HG03442 (cell line): ENCODE measurements around the gene AGPAT3.

ENCODE experiments used
- ATAC-seq: cut with Tn5 transposase; IDR thresholded peaks from one replicate; pipeline ENCODE4 v1.9.1; 2021; ENCODE audit warnings: mild to moderate bottlenecking, moderate library complexity; ENCODE audit not compliant: unreplicated experiment

Gene AGPAT3

DNA sequence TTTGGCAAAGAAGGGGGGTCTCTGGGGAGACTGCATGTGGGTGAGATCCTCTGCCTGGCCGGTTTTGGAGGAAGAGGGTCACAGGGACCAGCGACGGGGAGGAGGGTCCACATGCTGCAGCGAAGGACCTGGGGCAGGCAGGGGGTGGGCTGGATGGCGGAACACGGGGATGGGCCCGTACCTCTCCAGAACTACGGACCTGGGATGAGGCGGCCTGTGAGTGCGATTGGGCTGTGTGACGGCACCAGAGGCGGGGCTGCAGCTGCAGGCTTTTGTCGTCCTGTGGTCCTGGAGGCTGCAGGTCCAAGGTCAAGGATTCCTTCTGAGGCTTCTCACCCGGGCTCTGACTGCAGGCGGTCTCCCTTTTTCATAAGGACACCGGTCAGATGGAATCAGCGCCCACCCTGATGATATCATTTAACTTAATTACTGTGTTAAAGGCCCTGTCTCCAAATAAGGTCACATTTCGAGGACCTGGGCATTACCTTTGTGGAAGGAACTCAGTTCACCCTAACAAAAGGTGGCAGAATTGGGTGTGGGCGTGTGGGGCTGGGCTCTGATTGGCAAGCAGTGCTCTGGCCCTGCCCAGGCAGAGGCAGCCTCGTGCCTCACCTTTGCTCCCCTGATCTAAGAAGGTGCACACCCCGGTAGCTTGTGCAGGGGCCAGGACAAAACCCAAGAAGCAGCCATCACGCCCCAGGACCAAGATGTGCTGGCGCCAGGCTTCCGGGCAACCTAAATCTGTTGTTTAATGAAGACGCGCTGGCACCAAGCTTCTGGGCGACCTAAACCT lies 87.1 kb downstream of the AGPAT3 start:
- no peak for ATAC-seq

DNA sequence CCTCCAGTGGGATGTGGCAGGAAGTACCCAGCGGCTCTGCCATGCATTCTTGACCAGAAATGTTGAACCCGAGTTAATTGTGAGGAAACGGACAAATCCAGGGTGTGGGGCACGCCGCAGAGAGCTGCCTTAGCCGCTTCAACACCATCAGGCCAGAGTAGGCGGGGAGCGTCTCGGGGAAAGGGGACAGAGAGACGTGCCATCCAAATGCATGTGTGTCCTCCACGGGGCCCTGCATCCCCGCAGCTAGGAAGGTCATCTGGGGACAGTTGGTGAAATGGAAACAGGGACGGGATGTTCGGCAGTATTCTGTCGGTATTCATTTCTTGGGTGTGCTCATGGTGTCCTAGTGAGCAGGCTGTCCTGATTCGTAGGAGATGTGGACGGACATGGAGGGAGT lies 88.0 kb downstream of the AGPAT3 start:
- ATAC-seq = no peak

DNA sequence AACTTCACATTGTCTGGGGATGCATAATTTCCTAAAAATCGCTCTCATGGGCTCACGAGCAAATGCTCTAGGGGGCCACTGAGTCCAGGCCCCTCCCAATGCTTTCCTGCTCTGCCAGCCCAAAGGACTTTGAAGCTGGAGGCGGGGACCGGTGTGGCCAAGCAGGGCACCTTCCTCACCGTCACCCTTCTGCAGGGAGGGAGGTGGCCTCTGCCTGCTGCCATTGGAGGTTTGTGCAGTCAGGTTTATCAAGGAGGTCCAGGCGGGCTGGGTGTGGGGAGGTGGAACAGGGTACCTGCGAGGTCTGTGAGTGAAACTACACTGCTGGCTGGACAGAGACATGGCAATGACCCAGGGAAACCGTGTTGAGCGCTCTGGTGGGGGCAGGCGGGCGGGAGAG lies 89.0 kb downstream of the AGPAT3 start:
- ATAC-seq = no peak

DNA sequence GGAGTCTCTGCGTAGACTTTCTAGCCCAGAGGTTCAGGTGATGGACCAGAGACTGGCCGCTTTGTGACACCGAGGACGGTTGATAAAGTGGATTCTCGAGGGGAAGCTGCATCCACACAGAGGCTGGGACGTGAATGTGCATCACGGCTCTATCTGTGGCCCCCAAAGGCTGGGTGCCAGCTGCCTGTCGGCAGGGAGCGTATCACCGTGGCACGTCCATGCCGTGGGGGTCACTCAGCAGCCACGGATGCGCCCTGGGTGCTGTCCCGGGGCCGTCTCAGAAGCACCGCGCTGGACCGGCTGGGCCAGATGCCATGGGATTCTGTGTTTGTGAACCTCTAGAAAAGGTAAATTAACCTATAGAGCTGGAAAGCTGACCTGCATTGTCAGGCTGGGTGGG lies 89.9 kb downstream of the AGPAT3 start:
- no peak for ATAC-seq

DNA sequence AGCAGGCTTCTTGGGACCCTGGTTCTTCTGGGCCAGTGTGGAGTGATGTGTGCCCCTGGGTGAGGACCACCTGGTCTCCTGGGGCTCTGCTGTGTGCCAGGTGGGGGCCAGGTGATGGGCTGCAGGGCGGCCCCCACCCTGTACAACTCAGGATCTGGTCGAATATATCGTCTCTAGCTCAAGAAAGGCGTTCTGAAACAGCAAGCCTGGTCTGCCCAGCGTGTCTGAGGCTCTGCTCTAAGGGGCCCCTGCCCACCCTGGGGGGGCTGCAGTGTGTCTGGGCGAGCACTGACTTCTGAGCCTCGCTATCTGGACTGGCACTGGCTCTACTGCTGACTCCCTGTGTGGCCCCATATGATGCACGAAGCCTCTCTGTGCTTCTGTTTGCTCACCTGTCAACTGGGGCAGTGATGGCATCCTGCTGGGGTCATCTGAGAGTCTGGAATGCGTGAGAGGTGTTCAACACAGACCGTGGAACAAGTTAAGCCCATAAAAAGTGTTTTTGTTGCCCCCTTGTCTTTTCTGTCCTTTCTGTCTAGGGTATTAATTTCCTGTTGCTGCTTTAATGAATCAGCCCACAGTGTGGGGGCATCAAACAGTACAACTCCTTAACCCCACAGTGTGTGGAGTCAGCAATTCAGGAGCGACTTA lies 91.1 kb downstream of the AGPAT3 start:
- ATAC-seq = no peak

DNA sequence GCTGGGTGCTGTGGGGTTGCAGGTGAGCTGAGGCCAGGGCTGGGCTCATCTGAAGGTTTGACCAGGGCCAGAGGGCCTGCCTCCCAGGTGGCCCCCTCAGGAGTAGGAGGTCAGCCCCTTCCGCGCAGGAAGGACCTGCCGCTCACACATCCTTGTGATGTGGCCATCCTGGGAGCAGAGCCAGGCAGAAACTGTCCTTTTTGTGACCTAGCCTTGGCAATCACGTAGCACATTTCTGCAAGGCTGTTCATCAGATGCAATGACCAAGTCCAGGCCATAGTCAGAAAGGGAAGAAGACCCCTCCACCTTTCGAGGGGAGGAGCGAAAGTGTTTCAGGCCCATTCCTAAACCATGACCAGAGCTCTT lies 91.6 kb downstream of the AGPAT3 start:
- ATAC-seq = no peak

DNA sequence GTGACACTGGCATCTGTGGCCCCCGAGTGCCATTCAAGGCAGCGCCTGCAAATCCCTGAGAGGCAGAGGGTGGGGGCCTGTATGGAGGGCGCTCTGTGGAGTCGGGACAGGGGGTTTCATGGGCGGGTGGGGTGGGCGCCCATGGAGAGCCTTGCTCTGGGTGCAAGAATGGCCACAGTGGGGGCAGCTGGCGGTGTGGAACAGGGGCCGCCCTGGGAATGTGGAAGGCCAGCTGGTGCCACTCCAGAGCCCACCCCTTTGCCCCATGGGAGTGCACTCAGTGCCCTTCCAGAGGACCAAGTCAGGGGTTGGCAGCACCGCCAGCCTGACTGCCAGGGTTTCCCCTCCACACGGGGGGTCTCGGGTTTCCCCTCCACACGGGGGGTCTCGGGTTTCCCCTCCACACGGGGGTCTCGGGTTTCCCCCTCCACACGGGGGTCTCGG lies 92.1 kb downstream of the AGPAT3 start:
- ATAC-seq = no peak

DNA sequence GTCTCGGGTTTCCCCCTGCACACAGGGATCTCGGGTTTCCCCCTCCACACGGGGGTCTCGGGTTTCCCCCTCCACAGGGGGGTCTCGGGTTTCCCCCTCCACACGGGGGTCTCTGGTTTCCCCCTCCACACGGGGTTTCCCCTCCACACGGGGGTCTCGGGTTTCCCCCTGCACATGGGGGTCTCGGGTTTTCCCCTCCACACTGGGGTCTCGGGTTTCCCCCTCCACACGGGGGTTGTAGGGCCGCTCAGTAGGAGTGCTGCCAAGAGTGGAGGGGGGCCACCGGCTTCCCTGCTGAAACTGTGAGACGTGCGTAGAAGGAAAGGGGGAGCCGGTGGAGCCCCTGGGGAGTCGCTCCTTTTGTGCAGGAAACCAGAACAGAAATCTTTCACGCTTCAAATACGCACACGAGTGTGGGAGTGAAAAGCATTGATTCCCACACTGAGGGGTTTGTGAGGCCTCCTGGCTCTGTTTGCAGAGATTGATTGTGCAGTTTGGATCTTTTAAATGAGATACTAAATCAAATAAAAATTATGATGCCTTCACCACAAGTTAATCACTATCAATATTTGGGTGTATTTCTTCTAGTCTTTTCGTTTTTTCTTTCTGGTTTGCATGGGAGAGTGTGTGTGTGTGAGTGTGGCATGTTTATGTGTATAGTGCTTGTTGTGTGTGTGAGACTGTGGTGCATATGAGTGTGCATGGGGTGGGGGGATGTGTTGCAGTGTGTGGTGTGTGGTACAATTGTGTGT lies 92.8 kb downstream of the AGPAT3 start:
- ATAC-seq = no peak

DNA sequence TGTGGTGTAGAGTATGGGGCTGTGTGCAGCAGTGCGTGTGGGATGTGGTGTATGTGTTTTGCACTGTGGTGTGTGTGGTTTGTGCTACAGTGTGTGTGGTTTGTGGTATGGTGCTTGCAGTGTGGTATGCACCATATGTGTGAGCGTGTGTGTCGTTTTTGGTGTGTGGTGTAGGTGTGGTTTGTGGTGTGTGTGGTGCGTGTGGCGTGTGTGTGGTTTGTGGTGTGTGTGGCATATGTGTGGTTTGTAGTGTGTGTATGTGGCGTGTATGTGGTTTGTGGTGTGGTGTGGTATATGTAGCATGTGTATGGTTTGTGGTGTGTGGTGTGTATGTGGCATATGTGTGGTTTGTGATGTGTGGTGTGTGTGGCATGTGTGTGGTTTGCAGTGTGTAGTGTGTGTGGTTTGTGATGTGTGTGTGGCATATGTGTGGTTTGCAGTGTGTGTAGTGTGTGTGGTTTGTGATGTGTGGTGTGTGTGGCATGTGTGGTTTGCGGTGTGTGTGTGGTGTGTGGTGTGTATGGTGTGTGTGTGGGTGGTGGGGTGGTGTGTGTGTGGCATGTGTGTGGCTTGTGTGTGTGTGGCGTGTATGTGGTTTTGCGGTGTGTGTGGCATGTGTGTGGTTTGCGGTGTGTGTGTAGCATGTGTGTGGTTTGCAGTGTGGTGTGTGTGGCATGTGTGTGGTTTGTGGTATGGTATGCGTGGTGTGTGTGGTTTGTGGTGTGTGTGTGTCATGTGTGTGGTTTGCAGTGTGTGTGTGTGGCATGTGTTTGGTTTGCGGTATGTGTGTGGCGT lies 93.5 kb downstream of the AGPAT3 start:
- no peak for ATAC-seq

DNA sequence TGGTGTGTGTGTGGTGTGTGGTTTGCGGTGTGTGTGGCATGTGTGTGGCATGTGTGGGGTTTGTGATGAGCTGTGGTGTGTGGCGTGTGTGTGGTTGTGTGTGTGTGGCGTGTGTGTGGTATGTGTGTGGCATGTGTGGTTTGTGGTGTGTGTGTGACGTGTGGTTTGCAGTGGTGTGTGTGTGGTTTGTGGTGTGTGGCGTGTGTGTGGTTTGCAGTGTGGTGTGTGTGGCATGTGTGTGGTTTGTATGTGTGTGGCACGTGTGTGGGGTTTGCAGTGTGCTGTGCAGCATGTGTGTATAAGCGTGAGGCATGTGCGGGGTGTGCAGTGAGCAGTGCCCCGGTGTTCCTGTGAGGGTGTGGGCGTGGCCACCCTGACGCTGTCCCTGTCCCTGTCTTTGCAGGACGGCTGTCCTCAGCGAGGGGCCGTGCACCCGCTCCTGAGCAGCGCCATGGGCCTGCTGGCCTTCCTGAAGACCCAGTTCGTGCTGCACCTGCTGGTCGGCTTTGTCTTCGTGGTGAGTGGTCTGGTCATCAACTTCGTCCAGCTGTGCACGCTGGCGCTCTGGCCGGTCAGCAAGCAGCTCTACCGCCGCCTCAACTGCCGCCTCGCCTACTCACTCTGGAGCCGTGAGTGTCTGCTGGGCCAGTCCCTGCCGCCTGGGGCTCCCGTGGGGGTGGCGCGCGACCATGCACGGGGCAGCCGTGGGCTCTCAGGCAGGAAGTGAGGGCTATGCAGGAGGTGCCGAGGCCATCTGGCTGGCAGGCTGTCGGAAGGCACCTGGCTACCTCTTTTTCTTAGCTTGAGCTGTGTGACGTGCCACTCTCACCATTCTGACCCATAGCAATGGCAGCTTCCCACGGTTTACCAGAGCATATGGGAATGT lies 94.5 kb downstream of the AGPAT3 start:
- no peak for ATAC-seq

DNA sequence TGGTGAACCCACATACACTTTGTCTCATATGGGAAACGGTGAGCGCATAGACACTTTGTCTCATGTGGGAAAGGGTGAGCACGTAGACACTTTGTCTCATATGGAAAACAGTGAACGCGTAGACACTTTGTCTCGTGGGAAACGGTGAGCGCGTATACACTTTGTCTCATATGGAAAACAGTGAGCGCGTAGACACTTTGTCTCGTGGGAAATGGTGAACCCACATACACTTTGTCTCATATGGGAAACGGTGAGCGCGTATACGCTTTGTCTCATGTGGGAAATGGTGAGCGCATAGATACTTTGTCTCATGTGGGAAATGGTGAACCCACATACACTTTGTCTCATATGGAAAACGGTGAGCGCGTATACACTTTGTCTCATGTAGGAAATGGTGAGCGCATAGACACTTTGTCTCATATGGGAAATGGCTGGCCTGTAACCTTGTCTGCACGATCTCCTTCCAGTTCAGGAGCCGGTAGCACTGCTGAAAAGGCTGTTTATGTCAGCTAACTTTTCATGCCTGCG lies 96.4 kb downstream of the AGPAT3 start:
- no peak for ATAC-seq

DNA sequence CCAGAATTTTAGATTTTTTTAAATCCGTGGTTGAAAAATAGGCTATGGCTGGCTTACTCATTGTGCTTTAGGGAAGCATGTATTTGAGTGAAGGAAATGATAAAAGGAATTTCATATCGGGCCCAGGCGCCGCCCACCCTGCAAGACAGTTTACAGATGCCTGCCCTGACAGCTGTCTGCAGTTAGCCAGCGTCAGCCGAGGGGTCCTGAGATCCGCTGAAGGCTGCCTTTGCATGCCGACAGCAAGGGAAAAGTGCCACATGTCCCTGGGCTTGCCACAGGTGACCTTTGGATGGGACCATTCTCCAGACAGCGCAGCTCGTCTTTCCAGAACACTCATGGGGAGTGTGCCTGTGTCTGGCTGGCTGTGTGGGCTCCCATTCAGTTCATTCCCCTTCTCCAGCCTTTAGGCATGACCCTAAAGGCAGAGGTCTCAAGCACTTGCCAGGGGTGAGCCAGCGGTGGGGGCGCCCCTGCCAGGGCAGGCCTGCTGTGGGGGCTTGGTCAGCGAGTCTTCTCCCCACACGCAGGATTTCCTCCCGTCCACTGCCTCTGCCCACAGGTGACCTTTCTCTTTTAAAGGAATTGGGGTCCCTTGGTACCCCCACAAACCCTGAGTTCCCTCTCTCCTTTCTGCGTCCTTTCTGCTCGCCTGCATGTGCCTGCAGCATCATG lies 101.0 kb downstream of the AGPAT3 start:
- no peak for ATAC-seq

DNA sequence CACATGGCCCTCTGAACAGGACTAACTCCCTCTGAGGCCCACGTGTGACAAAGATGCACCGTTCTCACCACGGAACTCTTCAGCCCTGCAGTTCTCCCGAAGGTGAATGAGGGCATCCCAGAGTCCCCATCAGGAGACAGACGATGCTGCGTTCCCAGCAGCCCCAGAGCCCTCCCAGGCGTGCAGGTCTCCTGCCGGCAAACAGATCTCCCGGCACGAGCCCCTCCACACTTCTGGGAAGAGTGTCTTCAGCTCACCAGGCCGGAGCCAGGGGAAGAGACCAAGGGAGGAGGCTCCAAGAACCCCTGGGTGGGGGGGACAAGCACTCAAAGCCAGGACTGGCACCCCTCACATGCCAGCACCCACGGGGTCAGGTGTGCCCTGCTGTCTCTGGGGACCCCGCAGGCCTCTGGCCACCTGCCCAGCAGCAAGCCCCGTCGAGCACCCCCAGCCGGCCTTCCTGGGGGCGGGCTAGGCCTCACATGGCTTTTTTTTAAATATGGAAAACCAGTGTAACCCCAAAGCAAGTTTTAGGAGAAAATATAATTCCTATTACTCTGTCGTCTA lies 102.0 kb downstream of the AGPAT3 start:
- ATAC-seq = no peak

DNA sequence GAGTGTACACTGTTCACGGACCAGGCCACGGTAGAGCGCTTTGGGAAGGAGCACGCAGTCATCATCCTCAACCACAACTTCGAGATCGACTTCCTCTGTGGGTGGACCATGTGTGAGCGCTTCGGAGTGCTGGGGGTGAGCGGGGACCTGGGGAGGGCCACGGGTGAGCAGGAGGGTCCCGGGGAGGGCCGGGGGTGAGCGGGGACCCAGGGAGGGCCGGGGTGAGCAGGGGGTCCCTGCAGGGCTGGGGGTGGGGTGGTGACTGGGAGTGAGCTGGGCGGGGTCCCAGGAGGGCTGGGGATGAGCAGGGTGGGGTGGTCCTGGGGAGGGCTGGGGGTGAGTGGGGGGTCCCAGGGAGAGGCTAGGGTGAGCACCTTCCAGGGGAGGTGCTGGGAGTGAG lies 103.0 kb downstream of the AGPAT3 start:
- no peak for ATAC-seq

DNA sequence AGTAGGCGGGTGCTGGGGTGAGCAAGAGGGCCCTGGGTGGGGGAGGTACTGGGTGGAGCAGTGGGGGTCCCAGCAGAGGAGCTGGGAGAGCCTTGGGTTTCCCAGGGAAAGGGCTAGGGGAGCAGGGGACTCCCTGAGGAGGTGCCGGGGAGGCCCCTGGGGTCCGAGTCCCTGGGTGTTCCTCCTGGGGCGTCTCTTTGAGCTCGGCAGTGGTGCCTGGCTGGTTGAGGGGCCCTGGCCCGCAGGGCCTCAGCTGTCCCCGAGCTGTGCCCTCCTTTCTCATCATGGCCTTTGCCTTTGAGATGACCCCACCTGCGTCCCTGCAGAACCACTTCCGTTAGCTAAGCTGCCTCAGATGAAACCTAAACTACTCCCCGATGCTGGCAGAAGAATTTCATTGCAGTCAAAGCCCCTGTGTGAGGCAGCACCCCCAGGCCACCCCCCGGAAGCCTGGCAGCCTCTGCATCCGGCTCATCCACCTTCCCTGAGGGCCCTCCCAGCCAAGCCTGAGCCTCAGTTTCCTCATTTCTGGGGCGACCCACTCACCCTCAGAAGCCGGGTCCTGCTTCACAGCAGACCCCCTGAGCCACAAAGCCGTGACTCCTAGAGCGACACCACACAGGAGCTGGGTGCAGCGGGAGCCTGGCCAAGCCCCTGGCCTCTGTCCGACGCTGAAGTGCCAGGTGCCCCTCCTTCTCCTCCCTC lies 103.5 kb downstream of the AGPAT3 start:
- ATAC-seq = no peak

DNA sequence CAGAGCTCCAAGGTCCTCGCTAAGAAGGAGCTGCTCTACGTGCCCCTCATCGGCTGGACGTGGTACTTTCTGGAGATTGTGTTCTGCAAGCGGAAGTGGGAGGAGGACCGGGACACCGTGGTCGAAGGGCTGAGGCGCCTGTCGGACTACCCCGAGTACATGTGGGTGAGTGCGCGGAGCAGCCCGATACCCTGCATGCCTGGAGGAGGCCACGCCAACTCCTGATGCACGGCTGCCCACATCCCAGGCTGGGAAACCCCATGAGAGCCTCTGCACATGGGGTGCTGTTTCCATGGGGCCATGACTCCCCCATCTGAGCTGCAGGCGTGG lies 104.1 kb downstream of the AGPAT3 start:
- ATAC-seq = no peak

DNA sequence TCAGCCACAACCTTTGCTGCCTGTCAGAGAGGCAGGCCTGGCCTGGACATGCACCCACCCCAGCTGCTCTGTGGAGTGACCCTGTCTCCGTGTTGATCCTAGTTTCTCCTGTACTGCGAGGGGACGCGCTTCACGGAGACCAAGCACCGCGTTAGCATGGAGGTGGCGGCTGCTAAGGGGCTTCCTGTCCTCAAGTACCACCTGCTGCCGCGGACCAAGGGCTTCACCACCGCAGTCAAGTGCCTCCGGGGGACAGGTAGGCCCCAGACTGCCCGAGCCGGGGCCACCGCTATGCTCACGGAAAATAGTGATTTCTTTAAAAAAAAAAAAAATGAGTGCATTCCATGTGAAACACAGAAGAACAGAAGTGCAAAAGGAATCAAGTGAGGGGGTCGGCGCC lies 105.5 kb downstream of the AGPAT3 start:
- ATAC-seq = no peak

DNA sequence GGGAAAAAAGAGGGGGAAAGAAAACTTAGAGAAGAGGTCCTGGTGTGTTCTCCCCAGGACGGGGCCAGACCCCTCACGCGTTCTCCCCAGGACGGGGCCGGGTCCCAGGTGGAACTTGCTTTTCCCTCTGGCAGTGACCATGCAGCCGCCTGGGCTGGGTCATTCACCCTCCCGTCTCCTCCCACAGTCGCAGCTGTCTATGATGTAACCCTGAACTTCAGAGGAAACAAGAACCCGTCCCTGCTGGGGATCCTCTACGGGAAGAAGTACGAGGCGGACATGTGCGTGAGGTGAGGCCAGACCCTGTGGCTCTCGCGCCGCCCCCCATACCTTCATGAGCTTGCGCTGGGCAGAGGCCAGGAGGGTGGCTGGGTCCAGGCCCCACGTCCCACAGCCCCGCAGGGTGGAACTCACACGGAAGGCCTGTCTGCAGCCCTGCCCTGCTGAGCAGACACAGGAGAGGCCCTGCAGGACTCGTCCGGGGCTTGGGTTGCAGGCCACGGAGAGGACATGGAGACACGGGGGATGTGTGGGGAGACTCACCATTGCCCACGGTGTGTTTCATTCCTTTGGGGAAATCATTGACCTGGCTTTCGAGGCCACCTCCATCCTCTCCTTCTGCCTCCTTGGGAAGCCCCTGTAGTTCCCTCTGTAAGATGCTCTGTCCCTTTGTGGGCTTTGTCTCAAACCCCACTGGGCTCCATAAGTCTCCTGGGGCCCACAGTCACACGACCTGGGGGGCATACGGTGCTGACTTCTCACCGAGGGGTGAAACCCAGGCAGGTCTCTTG lies 106.4 kb downstream of the AGPAT3 start:
- no peak for ATAC-seq
